Renal pelvis (tissue), 4 donors: ENCODE data around the gene C2CD2L. TPM values are rescaled to one million over a fixed set of nuclear protein-coding genes. Genes with fewer than 3 reads are reported as not detected.
"Not testable (repeated sequence)": the region's sequence is repeated elsewhere in the genome, so short reads cannot be mapped to it uniquely, and the experiment has no call there.

ENCODE experiments used
- DNase-seq: peaks from one replicate; pipeline ENCODE4 v3.0.0-alpha.2; 2013
- polyA plus RNA-seq, 3 donors: library from polyadenylated mRNA; unstranded; fragments of 120-200 nt; gene quantifications; one replicate each; pipeline ENCODE4 v1.2.1, GENCODE V29; 2013; ENCODE audit not compliant: insufficient read length in 3 of 3

C2CD2L gene
- polyA plus RNA-seq, 3 donors = 11.8 to 12.5 (median 12.1) TPM

DNA sequence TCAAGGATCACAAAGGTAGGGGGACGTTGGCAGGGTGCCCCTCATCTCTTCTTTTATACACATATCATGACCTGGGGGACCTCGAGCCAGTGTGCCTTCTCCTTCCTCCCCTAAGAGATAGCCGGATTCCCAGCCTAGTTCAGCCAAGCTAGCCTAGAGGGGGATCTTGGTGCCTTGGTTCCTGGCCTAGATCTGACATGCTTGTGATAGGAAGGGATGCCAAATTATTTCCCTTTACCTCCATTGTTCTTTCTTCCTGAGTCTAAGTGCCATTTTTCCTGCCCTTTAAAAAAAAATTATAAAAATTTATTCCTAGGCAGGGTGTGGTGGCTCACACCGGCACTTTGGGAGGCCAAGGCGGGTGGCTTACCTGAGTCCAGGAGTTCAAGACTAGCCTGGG is 7.2 kb downstream of the C2CD2L start:
- no peak for DNase-seq

DNA sequence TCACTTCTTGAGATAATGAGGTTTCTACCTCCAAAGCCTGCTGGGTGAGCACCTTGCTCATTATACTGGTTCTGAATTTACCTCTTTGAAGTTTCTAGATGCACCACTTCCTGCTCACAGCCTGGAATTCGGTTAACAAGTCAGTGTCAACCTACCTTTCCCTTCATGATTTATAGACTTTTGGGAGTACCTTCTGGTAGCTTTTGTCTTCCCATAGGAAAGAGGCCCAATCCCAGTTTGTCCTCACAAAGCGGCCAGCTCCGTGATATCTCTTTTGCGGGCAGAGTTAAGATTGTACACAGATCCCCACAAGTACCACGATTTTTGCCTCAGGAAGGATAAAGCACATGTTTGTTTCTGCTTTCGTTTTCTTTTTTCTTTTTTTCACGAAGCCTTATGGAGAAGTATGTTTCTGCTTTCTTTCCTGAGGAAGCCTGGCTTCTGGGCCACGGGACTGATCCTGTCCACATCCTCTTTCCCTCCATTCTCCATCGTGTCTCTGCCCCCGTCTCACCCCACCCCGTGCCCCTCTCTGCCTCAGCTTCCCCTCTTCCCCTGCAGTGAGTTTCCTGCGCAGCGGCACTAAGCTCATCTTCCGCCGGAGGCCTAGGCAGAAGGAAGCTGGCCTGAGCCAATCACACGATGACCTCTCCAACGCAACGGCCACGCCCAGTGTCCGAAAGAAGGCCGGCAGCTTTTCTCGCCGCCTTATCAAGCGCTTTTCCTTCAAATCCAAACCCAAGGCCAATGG is 8.5 kb downstream of the C2CD2L start:
- no peak for DNase-seq

DNA sequence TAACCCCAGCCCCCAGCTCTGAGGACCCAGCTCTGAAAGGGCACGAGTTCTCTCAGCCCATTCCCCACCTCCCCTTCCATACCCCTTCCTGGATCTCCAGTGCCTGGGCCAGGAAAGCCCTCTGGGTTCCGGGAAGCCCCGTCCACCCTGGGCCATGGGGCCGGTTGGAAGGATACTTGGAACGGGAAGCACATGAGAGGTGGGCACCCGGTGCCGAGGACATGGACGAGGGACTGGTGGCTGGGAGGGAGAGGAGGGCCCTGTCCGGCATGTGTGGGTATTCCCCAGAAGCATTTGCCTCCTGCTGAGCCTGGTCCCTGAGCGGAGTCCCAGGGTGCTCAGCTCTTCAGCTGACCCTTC is 9.1 kb downstream of the C2CD2L start:
- no peak for DNase-seq

DNA sequence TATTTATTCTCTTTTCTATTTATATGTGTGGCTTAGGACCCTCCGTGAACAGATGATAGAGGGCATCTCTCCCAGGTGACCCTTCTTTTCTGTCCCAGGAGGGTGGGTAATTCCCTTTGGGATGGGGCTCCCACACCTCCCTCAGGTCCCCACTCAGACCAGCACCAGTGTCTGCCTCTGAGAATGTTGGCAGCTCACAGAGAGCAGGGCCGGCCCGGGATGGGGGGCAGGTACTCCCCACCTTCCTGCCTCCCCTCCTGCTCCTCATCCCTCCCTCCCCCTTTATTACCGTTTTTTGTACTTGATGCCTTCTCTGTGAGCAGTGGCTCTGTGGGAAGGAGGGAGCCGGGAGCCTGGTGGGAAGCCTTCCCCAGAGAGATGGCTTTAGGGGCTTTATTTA is 9.5 kb downstream of the C2CD2L start:
- no peak for DNase-seq

DNA sequence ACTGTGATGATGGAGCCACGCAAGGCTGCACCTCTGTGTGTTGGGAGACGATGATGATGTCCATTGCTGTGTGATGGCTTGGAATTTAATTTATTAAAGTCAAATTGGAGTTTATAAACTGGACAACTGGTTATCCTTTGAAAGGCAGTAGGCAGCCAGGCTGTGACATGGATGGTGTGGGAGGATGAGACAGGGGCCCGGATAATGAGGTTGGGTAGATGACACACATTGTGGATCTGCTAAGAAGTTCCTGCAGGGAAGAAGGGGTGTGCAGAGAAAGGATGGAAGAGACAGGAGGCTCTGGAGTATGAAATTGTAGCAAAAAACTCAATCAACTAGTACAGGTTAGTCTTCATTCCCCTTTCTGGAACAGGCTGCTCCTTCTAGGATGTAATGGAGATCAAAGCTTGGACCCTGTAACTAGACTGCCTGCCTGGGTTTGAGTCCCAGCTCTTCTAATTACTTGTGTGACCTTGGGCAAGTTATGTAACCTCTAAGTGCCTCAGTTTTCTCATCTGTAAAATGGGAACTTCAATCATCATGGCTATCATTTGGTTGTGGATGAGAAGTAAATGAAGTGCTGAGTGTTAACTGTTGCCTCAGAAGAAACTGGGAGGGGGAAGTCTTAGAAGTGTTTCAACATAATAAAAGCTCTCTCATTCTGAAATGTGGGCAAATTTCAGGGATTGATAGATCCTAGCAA is 10.0 kb downstream of the C2CD2L start:
- DNase-seq = no peak

DNA sequence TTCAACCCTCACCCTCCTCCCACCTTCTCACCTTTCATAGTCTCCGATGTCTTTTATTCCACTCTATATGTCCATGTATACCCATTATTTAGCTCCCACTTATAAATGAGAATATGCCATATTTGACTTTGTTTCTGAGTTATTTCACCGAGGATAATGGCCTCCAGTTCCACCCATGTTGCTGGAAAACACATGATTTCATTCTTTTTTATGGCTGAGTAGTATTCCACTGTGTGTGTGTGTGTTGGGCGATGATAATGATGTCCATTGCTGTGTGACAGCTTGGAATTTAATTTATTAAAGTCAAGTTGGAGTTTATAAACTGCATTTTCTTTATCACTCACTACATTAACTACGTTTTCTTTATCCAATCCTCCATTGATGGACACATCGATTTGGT is 11.1 kb downstream of the C2CD2L start:
- DNase-seq = no peak

DNA sequence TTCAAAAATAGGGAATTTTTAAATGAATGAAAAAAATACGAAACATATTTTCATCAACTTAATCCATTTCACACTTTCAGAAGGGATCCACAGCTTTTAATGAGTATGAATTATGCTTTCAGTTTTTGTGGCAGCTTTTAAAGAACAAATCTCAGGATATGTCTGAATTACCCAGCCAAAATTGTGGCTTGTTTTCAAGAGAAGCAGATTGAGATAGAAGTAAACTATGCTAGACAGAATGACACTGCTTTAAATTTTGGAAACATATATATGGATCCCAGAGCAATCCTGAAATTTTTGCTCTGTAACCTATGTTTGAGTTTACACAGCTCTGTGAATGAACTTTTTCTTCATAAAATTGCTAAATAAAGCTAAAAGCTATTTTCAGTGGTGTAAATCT is 11.8 kb downstream of the C2CD2L start:
- DNase-seq = no peak

DNA sequence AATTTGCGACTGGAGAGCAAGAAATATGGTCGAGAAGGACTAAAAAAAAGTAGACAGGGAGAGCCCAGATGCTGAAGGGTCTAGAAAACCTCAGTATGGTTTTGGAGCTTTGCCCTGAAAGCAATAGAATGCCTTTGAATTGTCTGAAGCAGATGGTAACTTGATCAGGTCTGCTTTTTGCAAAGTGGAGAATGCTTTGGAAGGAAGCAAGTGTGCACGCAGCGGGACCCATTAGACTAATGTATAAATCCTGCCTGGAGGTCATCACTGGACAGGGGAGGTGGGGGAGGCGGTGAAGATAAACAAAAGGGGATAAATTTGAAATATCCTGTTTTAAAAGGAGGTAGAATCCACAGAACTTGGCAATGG is 13.5 kb downstream of the C2CD2L start:
- DNase-seq = peak; percentile 76

DNA sequence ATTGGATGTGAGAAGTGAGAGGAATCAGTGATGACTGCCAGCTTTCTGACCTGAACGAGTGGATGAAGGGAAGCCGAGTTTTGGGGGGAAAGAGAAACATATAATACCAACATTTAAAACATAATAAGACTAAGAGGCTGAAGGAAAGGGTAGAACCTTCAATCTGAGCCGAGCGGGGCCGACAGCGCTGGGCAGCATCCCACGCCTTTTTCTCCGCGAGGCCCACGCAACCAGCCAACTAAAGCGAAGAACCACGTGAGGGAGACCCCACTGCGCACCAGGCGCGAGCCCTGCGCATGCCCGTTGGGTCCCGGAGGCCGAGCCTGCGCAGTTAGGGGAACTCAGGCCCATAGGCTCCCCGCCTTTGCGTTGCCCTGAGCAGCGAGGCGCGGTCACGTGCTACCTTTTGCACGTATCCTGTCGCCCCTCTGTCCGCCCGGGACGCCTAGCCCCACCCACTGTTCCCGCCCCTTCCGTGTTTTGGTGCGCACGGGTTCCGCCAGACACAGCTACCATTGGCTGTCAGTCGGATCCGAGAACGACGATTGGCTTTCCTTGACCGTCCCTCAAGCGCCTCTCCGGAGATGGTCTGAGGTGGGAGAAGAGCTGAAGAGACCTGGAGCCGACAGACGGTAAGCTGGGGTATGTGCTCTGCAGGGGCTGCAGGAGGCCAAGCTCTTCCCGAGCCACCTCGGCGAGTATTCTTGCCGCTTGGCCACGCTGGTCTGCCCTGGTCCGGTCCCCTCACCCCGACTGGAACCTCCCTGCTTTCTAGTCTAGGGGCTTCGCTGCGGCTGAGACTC is 14.1 kb downstream of the C2CD2L start, which contains the start of gene HINFP:
Gene HINFP (plus strand): TSS at position 573 of the 803 bp plus-strand sequence. CDS start 5,365 bp downstream, outside the sequence.
- peak; percentile 99 for DNase-seq

DNA sequence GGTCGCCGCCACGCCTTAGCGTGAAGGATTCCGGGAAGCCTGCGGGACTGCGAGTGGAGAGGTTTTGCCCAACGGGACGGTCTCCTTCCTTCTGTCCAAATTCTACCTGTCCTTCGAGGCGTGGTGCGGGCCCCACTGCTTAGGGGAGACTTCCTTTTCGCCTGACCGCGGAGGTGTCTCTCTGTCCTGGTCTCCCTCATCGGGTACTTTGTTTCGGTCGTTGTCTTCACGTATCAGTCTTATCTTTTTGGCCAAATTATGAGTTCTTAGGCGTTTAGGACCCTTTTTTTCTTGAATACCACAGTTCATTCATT is 14.6 kb downstream of the C2CD2L start:
- DNase-seq = no peak

DNA sequence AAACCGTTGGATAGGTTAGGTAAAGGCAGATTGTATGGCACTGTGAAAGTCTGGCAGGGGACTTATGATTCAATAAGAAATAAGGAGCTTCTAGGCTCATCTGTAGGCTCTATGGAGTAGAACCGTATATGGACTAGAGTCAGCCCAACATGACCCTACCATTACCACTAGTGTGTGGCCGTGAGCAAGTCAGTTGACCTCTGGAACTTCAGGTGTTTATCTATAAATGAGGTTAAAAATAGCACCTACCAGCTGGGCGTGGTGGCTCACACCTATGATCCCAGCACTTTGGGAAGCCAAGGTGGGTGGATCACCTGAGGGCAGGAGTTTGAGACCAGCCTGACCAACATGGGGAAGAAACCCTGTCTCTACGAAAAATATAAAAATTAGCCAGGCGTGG is 18.7 kb downstream of the C2CD2L start:
- DNase-seq = no peak

DNA sequence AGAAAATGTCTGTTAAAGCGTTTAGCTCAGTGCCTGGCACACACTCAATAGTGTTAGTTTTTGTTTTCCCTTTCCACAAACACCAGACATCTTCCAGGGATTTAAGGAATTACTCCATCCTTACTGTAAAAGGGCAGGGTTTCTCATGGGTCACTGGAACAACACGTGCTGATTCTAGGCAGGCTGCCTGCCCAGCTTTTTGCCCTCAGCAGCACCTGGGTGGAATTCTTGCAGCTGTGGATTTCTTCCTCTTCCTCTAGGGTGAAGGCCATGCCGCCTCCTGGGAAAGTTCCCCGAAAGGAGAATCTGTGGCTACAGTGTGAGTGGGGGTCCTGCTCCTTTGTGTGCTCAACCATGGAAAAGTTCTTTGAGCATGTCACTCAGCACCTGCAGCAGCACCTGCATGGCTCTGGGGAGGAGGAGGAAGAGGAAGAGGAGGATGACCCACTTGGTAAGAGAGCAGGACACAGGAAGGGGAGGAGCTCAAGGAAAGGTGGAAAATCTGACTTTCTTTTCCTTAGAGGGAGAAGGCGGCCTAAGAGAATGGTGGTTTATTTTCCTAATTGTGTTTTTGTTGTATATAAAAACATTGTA is 19.6 kb downstream of the C2CD2L start:
- no peak for DNase-seq

DNA sequence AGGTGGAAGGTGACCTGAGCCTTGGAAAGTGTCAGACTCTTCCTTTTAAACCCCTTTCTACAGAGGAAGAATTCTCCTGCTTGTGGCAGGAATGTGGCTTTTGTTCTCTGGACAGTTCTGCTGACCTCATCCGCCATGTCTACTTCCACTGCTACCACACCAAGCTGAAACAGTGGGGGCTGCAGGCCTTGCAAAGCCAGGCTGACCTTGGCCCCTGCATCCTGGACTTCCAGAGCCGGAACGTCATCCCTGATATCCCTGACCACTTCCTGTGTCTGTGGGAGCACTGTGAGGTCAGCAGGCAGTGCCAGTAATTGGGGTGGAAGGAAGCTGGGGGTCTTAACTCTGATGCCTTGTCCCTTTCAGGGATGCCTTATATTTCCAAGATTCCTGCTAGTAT is 23.5 kb downstream of the C2CD2L start:
- no peak for DNase-seq

DNA sequence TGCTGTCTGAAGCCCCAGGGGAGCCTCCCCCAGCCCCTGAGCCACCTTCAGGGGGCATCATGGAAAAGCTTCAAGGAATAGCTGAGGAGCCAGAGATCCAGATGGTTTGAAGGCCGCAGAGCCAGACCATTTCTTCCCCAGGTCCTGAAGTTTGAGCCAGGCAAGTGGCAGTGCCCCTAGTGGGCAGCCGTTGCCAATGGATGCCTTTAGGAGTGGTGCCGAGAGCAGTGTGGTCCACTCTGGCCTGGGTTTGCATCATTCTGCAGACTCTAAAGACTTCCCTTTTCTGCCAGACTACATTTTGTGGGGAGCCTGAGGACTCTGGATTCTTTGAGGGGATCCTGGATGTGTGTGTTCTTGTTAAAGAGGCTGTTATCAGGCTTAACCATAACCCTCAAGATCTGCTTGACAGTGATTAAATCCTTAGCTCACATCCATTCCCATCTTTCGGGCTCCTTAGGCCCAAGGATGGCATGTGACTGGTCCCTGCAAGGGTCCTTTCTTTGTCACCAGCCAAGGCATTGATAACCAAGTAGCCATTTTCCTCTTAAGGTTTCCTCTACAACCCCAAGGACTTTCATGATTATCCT is 27.3 kb downstream of the C2CD2L start:
- no peak for DNase-seq

DNA sequence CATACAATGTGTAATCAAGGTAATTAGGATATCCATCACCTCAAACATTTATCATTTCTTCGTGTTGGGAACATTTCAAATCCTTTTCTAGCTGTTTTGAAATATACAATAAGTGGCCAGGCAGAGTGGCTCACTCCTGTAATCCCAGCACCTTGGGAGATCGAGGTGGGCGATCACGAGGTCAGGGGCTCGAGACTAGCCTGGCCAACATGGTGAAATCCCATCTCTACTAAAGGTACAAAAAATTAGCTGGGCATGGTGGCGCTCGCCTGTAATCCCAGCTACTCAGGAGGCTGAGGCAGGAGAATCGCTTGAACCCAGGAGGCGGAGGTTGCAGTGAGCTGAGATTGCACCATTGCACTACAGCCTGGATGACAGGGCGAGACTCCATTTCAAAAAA is 32.1 kb downstream of the C2CD2L start:
- not testable (repeated sequence) for DNase-seq

DNA sequence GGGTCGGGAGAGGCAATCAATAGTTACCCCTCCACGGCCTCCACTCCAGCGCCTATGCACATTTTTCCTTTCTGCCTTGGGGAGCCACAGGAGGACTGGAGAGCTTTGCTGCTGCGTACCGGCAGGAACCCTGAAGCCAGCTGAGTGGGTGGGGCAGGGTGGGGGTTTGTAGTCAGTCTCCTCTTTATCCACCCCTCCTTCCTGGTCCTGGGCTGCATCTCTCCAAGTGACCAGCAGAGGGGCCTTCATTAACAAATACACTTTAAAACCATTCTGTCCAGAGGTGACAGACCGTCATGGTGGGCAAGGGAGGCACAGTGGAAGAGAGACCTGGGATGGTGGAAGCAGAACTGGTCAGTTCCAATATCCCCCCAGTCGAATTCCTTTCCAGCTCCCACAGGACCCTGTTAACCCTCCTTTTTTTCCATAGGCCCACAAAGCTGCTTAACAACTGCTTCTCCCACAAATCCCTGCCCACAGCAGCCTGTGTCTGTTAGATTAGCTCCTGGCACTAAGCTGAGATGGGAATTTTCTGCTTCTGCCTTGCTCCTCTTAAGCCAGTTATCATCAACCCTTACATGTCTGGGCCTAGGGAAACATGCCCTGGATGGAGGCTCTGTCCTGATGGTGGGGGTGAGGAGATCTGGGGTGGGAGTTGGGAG is 37.8 kb downstream of the C2CD2L start:
- DNase-seq = peak; percentile 54

DNA sequence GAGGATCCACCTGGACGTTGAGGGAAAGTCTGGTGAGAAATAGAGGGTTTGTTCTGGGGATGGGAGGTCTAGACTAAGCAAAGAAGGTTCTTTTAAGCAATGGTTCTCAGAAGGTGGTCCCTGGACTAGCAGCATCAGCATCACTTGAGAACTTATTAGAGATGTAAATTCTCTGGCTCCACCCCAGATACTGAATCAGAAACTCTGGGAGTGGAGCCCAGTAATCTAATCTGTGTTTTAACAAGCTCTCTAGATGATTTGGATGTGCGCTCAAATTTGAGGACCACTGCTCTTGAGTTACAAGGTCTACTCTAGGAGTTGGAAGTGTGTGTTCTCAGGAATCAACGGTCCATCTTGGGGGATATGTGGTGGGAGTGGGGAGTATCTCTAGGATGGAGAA is 38.4 kb downstream of the C2CD2L start:
- no peak for DNase-seq

DNA sequence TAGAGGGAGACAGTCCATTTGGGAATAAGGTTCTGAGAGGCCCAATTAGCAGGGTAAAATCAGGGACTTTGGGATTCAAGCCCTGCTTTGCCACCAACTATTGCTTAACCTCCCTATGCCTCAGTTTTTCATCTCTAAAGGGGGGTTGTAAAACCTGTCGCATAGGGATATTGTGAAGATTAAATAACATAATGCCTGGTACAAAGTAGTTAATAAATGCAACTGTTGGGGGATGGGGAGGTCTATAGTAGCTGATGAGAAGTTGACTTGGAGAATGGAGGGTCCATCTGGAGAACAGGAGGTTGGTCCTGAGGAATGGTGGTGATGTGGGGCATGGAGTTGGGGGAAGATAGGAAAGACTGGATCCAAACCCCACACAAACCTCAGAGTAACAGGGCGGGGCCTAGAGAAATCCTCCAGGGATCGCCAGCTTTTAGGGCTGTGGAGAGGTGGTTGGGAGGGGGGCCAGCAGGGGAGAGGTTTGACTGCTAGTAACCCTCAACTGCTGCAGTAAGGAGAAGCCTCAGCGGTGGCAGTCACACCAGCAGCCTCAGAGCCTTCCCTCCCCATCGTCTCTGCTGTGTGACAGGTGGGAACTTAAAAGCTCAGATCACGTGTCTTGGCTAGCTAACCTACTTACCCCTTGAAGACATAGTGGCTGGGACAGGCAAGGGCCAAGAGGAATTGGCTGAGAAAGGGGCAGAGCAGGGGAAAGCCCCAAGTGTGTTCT is 40.6 kb downstream of the C2CD2L start:
- DNase-seq = no peak

DNA sequence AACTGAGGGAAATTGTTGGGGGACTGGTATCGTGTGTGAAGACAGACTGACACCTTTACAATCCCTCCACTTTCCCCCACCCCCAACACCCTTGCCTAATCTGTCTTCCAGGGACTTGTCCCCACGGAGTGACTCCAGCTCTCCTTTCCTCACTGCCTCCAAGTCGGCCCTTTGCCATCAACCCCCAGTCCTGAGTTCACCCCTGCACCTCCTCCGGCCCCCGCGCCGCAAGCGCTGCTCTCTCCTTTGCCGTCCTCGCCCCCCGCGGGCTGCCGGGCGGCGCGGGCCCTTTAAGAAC is 41.5 kb downstream of the C2CD2L start:
- no peak for DNase-seq

DNA sequence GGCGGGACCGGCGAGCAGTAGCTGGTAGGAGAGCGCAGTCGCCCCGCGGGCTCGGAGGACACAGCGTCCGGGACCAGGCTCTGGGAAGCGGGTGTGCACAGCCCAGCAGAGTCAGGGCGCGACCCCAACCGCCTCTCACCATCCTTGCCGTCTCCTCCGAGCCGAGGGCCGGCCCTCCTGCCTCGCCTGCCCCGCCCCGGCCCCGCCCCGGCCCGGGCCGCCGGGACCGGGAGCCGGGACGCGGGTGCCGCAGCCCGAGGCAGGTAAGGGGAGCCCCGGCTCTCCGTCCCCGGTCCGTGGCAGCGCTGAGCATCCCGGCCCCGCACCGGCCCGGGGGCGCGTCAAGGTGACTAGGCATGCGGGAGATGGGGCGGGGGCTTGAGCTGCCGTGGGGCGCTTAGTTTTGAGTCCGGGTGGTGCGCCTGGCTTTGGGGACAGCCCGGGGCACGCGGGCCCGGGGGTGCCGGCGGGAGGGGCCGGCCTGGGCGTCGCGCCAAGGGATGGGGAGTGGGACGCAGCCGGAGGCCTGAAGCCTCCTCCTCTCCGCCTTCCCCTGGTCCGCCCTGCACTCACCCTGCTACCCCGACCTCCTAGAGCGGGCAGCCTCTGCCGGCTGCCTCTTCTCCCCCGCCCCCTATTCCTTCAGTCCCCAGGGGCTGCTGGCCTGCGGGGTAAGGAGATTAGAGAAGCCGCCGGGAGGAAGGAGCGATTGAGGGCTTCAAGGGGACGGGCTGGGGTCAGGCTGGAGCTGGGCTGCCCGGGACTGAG is 42.1 kb downstream of the C2CD2L start, which contains the start of gene ABCG4:
Gene ABCG4 (plus strand): TSS at position 35 of the 768 bp plus-strand sequence. CDS start 914 bp downstream, outside the sequence.
- DNase-seq = no peak
